HCT116 (cell line): ENCODE results near the gene LYPD4.

Experiments
- CTCF ChIP-seq, 3 experiments: fragments of 200-600 bp in 1 of 3; sonication (generic) in 1 of 3; IDR thresholded peaks in 2 of 3; conservative IDR thresholded peaks in 1 of 3; 2 replicates each; pipeline ENCODE4 v1.5.1; 2012 to 2017; ENCODE audit warnings: low read depth in 2 of 3, low read length in 2 of 3, antibody characterized with exemption in 1 of 3, borderline replicate concordance in 1 of 3, control low read depth in 1 of 3, mild to moderate bottlenecking in 1 of 3, mixed read lengths in 1 of 3, mixed run types in 1 of 3, moderate library complexity in 1 of 3; ENCODE audit not compliant: insufficient read depth in 1 of 3
- EGR1 ChIP-seq: IDR thresholded peaks from 2 replicates; pipeline ENCODE4 v1.6.1; 2012; ENCODE audit warnings: low read depth
- EZH2phosphoT487 ChIP-seq: fragments of 200-600 bp; IDR thresholded peaks from 2 replicates; pipeline ENCODE4 v1.6.1; 2018; ENCODE audit warnings: antibody characterized with exemption, borderline replicate concordance
- JUND ChIP-seq: IDR thresholded peaks from 2 replicates; pipeline ENCODE4 v1.6.1; 2012
- MAX ChIP-seq: IDR thresholded peaks from 2 replicates; pipeline ENCODE4 v1.6.1; 2012
- POLR2AphosphoS5 ChIP-seq: IDR thresholded peaks from 2 replicates; pipeline ENCODE4 v1.6.1; 2011; ENCODE audit warnings: mild to moderate bottlenecking, low read depth, low read length, moderate library complexity
- TCF7L2 ChIP-seq: IDR thresholded peaks from 2 replicates; pipeline ENCODE4 v1.7.0; 2011; ENCODE audit warnings: borderline replicate concordance, inconsistent platforms; ENCODE audit not compliant: insufficient read depth, insufficient read length; ENCODE audit errors: extremely low read depth

- TF ChIP-seq POLR2AphosphoS5: no peak
- no peak for TF ChIP-seq JUND
- no peak for TF ChIP-seq TCF7L2
- TF ChIP-seq CTCF (IDR thresholded peaks at IDR 0.05 in 2 of 3, conservative IDR thresholded peaks at IDR 0.05 in 1 of 3; ENCODE audit: borderline replicate concordance in 1 of 3, insufficient read depth in 1 of 3, low read depth in 2 of 3, low read length in 2 of 3): no peak
- no peak for TF ChIP-seq EZH2phosphoT487
- TF ChIP-seq EGR1: no peak
- no peak for TF ChIP-seq MAX
Observed at GRCh38 chr19:41847351-41848105, 3.0 kb upstream of the LYPD4 start.
